ENCODE measurements around the gene BDKRB2.

GRCh38 chr14:96162265-96162664 is 42.4 kb upstream of the BDKRB2 start:
- no peak for TF ChIP-seq CTCF (IDR thresholded peaks at IDR 0.05; ENCODE audit: poor library complexity)
- TF ChIP-seq EZH2 (IDR thresholded peaks at IDR 0.05; ENCODE audit: borderline replicate concordance): no peak
